ENCODE measurements around the gene DNAI1.

Gene DNAI1

DNA sequence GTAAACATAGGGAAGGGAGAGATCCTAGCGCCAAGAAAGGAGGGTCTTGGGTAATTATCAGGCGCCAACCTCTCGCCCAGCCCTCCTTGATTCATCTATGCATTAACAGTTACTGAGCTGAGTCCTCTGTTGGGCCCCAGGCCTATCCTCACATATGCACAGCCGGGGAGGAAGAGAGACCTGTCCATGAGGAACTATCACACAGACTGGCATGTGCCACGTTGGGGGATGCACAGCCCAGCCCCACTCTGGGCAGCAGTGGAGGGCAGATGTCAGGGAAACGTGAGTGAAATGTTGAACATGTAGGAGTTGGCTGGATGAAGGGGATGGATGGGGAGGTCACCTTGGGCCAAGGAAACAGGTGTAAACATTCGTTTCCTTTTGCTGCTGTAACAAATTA lies 82.9 kb downstream of the DNAI1 start:
- no peak for DNase-seq (ENCODE audit: low read depth)

GRCh38 chr9:34544035-34544434 lies 85.4 kb downstream of the DNAI1 start:
- no peak for DNase-seq (ENCODE audit: low read depth)

DNA sequence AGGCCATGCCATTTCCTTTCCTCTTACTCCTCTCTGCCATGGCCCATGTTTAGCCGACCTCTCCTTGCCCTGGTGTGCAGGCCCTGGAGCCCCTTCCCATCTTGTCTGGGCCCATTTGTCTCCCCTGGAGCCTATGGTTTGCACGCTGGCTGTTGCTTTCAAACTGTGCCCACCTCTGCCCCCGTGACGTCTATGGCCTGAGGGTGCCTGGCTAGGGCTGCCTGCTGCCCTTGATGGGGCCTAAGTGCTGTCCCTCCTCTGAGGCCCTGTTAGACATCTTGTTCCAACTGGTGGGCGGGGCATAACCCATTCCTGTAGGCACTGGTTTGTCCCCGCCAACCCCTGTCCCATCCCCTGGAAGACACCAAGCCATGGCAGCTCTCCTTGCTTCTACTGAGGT lies 86.9 kb downstream of the DNAI1 start:
- no peak for DNase-seq (ENCODE audit: low read depth)

- DNase-seq (ENCODE audit: low read depth): no peak
Observed at GRCh38 chr9:34546102-34546833, 87.7 kb downstream of the DNAI1 start.

- peak; percentile 48 for DNase-seq (ENCODE audit: low read depth)
Observed at GRCh38 chr9:34546834-34547827, 88.5 kb downstream of the DNAI1 start.

GRCh38 chr9:34547960-34548611 lies 89.5 kb downstream of the DNAI1 start:
- no peak for DNase-seq (ENCODE audit: low read depth)

DNA sequence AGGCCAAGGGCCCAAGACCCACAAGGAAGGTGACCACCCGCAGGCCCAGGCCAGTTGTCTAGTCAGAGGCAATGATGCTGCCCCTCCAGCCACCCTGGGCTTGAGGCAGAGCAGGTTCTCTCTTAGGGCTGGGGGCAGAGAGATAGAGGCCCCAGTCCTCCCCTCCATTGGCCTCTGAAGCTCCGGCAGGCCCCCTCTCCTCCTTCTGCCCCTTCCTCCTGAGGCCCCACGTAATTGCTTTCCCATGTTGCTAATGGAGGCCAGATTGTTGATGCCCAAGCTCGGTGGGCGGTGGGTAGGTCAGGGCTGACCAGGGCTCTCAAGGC lies 90.8 kb downstream of the DNAI1 start:
- DNase-seq (ENCODE audit: low read depth): no peak

- no peak for DNase-seq (ENCODE audit: low read depth)
Observed at GRCh38 chr9:34550016-34550680, 91.5 kb downstream of the DNAI1 start.

DNA sequence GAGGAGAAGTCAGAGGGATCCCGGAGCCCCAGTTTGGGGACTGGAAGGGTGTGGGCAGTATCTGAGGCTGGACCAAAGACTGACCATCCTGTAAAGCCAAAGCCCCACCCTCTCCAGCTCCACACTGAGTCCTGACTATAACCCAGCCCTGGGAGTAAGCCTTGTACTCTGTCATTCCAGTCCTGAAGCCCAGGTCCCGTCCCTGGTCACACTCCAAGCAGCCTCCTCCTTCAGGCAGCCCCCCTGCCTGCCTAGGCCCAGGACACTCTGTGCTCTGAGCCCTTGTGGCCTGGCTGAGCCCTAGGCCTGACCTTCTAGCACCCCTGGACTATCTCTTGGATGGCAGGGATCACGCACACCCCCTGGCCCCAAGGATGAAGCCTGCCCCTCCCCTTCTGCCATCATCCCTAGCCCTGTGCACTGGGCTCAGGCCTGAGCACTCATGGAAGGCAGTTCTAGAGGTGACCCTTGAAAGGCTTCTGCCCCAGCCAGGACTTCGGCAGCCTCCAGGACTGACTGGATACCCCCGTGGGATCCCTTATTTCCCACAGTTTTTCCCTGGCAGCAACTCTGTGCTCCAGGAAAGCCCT lies 92.2 kb downstream of the DNAI1 start:
- DNase-seq (ENCODE audit: low read depth): no peak

- DNase-seq (ENCODE audit: low read depth): no peak
Observed at GRCh38 chr9:34551751-34552605, 93.4 kb downstream of the DNAI1 start.

DNA sequence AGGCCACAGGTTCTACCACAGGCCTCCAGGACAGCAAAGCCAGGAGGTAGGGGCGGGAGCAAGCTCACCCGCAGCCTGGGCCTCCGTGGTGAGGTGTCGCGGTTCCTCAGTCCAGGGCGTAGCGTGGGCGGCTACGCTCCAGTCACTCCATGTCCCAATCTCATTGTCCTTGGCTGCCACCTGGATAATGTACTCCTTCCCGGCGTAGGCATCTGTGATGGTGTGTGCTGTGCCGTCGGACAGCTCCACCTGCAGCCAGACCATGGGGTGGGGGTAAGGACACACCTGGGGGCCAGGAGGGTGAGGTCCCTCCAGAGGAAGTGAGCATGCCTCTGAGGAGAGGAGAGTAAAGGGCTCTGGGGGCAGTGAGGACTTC lies 94.0 kb downstream of the DNAI1 start:
- DNase-seq (ENCODE audit: low read depth): no peak

GRCh38 chr9:34552986-34553385 lies 94.4 kb downstream of the DNAI1 start:
- no peak for DNase-seq (ENCODE audit: low read depth)

GRCh38 chr9:34553511-34554021 lies 95.0 kb downstream of the DNAI1 start:
- no peak for DNase-seq (ENCODE audit: low read depth)

DNA sequence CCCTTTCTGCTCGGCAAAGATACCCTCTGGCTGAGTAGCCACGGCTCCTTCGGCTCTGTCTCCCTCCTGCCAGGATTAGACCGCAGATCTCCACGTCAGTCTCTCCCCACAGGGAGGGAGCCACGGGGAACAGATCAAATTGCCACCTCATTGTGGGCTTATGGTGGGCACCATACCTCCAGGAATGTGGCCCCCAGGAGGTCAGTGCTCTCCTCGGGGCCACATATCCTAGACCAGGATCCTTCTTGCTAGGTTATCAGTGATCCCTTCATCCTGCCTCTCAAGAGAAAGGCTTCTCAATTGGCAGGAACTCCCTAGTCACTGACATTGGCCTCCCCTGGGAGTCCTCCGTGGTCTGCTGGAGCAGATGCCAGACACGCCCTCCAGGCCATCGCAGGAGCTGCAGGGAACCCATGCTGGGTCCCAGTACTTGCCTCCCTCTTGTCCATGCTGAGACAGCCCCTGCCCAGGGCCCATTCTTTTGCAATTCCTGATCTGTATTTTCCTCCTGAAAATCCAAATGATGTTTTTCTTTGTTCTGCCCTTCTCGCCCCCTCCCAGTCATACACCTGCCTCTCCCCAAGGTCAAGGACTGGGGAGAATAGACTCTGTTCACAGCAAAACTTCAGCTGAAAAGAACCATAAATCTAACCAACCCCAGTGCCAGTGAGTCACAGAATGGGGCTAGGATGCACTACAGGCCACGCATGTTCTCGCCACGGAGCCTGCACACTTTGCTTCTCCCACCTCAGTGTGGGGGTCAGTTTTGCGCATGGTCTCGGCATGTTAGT lies 95.8 kb downstream of the DNAI1 start:
- no peak for DNase-seq (ENCODE audit: low read depth)

GRCh38 chr9:34555002-34555348 lies 96.4 kb downstream of the DNAI1 start:
- no peak for DNase-seq (ENCODE audit: low read depth)

DNA sequence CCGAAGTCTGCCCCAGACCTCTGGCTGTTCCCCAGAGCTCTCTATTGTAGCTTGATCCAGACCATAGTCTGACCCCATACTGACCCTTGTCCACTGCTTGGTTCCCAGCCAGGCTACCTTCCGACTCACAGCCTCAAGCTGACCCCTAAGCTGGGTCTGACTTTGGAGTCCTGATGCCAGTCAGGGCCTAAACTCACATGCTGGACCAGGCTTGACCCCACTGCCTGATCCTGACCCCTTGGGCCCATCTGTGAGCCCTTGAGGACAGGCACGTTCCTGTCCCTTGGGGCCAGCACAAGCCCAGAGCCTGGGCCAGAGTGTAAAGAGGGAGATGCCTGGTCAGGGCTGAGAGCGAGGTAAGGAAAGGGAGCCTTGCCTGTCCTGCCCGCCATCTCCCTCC lies 96.9 kb downstream of the DNAI1 start:
- DNase-seq (ENCODE audit: low read depth): no peak

GRCh38 chr9:34555936-34556525 lies 97.4 kb downstream of the DNAI1 start:
- no peak for DNase-seq (ENCODE audit: low read depth)

DNA sequence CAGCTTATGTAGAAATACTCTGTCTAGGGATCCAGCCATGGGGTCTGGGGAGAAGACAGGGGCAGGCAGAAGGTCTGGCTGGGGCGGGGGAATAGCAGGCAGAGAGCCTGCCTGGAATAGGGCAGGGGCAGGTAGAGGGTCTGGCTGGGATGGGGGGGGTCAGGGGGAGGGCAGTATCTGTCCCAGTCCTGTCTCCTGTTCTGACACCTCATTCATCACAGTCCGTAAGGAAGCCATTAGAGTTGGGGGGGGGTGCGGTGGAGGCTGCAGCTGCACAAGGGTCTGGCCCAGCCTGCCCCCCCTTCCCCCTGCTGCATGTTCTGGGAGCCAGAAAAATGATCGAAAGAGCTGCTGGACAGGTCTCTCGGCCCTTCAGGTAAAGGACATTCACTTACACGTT lies 98.3 kb downstream of the DNAI1 start:
- no peak for DNase-seq (ENCODE audit: low read depth)

All from HS-27A (cell line).